Measurements from ENCODE around the gene AMPD2.
"Not testable (repeated sequence)": the region's sequence is repeated elsewhere in the genome, so short reads cannot be mapped to it uniquely, and the experiment has no call there.

AMPD2 gene

DNA sequence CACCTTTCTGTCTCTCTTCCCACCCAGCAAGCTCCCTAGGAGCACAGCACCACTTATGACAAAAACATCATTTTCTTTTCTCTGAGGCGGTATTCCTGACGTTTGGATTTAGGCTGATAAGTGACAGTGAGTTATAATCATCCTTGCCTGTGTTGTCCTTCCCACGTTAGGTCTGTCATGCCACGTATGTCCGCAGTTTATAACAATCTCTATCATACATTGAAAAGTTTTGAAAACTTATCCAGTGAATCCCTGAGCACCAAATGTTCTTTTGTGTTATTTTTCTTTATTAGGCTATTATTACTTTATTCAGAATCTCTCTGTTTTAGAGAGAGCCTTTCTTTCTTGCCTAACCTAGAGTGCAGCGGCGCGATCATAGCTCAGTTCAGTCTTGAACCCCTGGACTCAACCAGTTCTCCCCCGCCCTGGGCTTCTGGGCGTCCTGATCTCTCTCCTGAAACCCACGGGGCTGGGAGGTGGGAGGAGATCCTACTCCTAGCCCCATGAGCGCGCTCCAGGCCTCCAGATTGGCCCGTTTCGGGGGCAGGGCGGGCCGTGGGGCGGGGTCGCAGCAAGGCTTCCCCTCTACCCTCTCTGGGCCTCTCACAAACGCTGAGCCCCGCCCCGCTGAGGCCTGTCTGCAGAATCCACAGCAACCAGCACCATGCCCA is 48.0 kb downstream of the AMPD2 start, which contains the start of gene GSTM2:
TSS of gene GSTM2 (plus strand) at position 606 of the 671 bp plus-strand sequence. CDS start at position 665, 59 bp downstream.
- peak within 1 kb of the TSS; percentile 7 for H4K8ac ChIP-seq (ENCODE audit: low read depth, low read length)
- no peak within 1 kb of the TSS for H2BK12ac ChIP-seq (ENCODE audit: low read length)
- no peak within 1 kb of the TSS for H2BK120ac ChIP-seq (ENCODE audit: insufficient read depth, low read length, poor library complexity)
- H3K23ac ChIP-seq (ENCODE audit: low read length), result no peak within 1 kb of the TSS
- H3K27ac ChIP-seq (ENCODE audit: low read depth, low read length), result no peak within 1 kb of the TSS
- H3K4me2 ChIP-seq (ENCODE audit: low read length), result peak within 1 kb of the TSS; percentile 60
- no peaks in the 10 kb centered on the region for H3K79me2 ChIP-seq (ENCODE audit: control insufficient read depth, insufficient read depth, low read length, poor library complexity)
- H3K9me3 ChIP-seq (ENCODE audit: insufficient read depth, low read depth, low read length), result no peaks in the 10 kb centered on the region
- WGBS (ENCODE audit: extremely low coverage, insufficient coverage, insufficient read length), result no CpG with 5 or more reads among the region's 22 CpGs
- H3K9ac ChIP-seq (ENCODE audit: low read length), result no peak within 1 kb of the TSS
- H3K27me3 ChIP-seq (ENCODE audit: insufficient read depth, low read length), result no peaks in the 10 kb centered on the region
- H2AFZ ChIP-seq (ENCODE audit: insufficient read depth, low read length, poor library complexity), result no peak within 1 kb of the TSS
- no peak within 1 kb of the TSS for H2BK5ac ChIP-seq (ENCODE audit: low read depth, low read length, poor library complexity)
- H4K12ac ChIP-seq (ENCODE audit: low read depth, low read length), result no peak within 1 kb of the TSS
- no peaks in the 10 kb centered on the region for H3K36me3 ChIP-seq (ENCODE audit: control insufficient read depth in 1 of 2, insufficient read depth in 2 of 2, low read length in 2 of 2)
- DNase-seq, result peak; percentile 65 to 82
- no peak within 1 kb of the TSS for H3K14ac ChIP-seq (ENCODE audit: low read length)
- peak within 1 kb of the TSS; percentile 52 for H3K4me3 ChIP-seq (ENCODE audit: low read depth, low read length)
- H3K79me1 ChIP-seq (ENCODE audit: low read length), result no peaks in the 10 kb centered on the region
- H3K4ac ChIP-seq (ENCODE audit: low read depth, low read length), result no peak within 1 kb of the TSS
- H3K4me1 ChIP-seq (ENCODE audit: control insufficient read depth in 1 of 2, insufficient read depth in 2 of 2, low read length in 2 of 2), result peaks cover 0 to 3% of the 10 kb centered on the region in 2 experiments
- no peak within 1 kb of the TSS for H3K18ac ChIP-seq (ENCODE audit: low read length)
- H4K91ac ChIP-seq (ENCODE audit: low read depth, low read length), result no peak within 1 kb of the TSS
- H2AK5ac ChIP-seq (ENCODE audit: low read length), result no peak within 1 kb of the TSS

DNA sequence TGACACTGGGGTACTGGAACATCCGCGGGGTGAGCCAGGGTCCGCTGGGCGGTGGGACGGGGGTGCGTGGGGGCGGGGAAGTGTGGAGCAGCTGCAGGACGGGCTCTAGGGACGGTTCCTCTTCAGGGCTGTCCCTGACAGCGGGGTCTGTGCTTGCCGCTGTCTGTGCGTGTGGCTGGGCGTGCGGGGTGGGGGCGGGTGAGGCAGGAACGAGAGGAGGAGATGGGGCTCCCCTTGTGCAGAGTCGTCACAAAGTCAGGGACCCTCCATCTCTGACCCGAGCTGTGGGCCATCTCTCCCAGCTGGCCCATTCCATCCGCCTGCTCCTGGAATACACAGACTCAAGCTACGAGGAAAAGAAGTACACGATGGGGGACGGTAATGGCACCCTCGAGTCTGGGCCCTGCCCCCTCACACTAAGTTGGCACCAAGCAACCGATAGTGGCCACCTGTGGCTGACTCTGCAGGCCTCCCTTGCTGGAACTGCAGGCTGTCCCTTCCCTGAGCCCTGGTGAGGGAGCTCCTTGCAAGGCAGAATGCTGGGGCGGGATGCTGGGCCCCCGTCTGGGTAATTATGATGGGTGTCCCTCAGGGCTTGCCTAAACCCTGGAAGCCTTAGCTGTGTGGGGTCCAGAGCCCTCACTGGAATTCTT is 48.6 kb downstream of the AMPD2 start:
- Histone ChIP-seq H3K9me3 (ENCODE audit: insufficient read depth, low read depth, low read length) (no peaks in the 10 kb centered on the region), H2BK120ac (ENCODE audit: insufficient read depth, low read length, poor library complexity) (no peak overlapping the region), H3K4me3 (ENCODE audit: low read depth, low read length) (peak overlapping the region; percentile 52), H3K23ac (ENCODE audit: low read length) (no peak overlapping the region), H3K14ac (ENCODE audit: low read length) (no peak overlapping the region), H3K9ac (ENCODE audit: low read length) (no peak overlapping the region), H3K79me1 (ENCODE audit: low read length) (no peaks in the 10 kb centered on the region), H3K4me1 (ENCODE audit: control insufficient read depth in 1 of 2, insufficient read depth in 2 of 2, low read length in 2 of 2) (peaks cover 0 to 3% of the 10 kb centered on the region in 2 experiments), H2BK5ac (ENCODE audit: low read depth, low read length, poor library complexity) (no peak overlapping the region), H3K4ac (ENCODE audit: low read depth, low read length) (no peak overlapping the region), H4K12ac (ENCODE audit: low read depth, low read length) (no peak overlapping the region), H3K18ac (ENCODE audit: low read length) (no peak overlapping the region), H3K36me3 (ENCODE audit: control insufficient read depth in 1 of 2, insufficient read depth in 2 of 2, low read length in 2 of 2) (no peaks in the 10 kb centered on the region), H2AFZ (ENCODE audit: insufficient read depth, low read length, poor library complexity) (no peak overlapping the region), H3K79me2 (ENCODE audit: control insufficient read depth, insufficient read depth, low read length, poor library complexity) (no peaks in the 10 kb centered on the region), H2AK5ac (ENCODE audit: low read length) (no peak overlapping the region), H3K27me3 (ENCODE audit: insufficient read depth, low read length) (no peaks in the 10 kb centered on the region), H2BK12ac (ENCODE audit: low read length) (no peak overlapping the region), H3K4me2 (ENCODE audit: low read length) (peak overlapping the region; percentile 60), H4K8ac (ENCODE audit: low read depth, low read length) (peak overlapping the region; percentile 7), H4K91ac (ENCODE audit: low read depth, low read length) (no peak overlapping the region), H3K27ac (ENCODE audit: low read depth, low read length) (no peak overlapping the region)
- no CpG with 5 or more reads among the region's 26 CpGs for WGBS (ENCODE audit: extremely low coverage, insufficient coverage, insufficient read length)
- DNase-seq, result no peak

DNA sequence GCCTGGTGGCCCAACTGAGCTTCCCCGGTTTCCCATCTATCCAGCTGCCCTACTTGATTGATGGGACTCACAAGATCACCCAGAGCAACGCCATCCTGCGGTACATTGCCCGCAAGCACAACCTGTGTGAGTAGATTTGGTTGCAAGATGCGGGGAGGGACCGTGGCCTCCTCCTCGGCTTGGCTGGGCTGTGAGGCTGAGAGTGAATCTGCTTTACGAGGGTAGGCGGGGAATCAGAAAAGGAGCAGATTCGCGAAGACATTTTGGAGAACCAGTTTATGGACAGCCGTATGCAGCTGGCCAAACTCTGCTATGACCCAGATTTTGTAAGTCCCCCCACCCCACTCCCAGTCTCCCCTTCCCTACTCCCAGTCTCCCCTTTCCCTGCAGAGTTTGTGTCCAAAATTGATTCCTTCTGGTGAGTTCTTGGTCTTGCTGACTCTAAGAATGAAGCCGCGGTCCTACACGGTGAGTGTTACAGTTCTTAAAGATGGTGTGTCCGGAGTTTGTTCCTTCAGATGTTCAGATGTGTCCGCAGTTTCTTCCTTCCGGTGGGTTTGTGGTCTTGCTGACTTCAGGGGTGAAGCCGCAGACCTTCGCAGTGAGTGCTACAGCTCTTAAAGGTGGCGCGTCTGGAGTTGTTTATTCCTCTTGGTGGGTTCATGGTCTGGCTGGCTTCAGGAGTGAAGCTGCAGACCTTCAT is 49.8 kb downstream of the AMPD2 start:
- Histone ChIP-seq H3K27me3 (ENCODE audit: insufficient read depth, low read length) (no peaks in the 10 kb centered on the region), H3K4me2 (ENCODE audit: low read length) (no peak overlapping the region), H3K9ac (ENCODE audit: low read length) (no peak overlapping the region), H3K27ac (ENCODE audit: low read depth, low read length) (no peak overlapping the region), H3K79me2 (ENCODE audit: control insufficient read depth, insufficient read depth, low read length, poor library complexity) (no peaks in the 10 kb centered on the region), H3K9me3 (ENCODE audit: insufficient read depth, low read depth, low read length) (no peaks in the 10 kb centered on the region), H2BK120ac (ENCODE audit: insufficient read depth, low read length, poor library complexity) (no peak overlapping the region), H3K4ac (ENCODE audit: low read depth, low read length) (no peak overlapping the region), H4K12ac (ENCODE audit: low read depth, low read length) (no peak overlapping the region), H4K91ac (ENCODE audit: low read depth, low read length) (no peak overlapping the region), H4K8ac (ENCODE audit: low read depth, low read length) (no peak overlapping the region), H2BK12ac (ENCODE audit: low read length) (no peak overlapping the region), H3K4me3 (ENCODE audit: low read depth, low read length) (no peak overlapping the region), H2AK5ac (ENCODE audit: low read length) (no peak overlapping the region), H3K23ac (ENCODE audit: low read length) (no peak overlapping the region), H2AFZ (ENCODE audit: insufficient read depth, low read length, poor library complexity) (no peak overlapping the region), H3K79me1 (ENCODE audit: low read length) (no peaks in the 10 kb centered on the region), H3K36me3 (ENCODE audit: control insufficient read depth in 1 of 2, insufficient read depth in 2 of 2, low read length in 2 of 2) (no peaks in the 10 kb centered on the region), H2BK5ac (ENCODE audit: low read depth, low read length, poor library complexity) (no peak overlapping the region), H3K14ac (ENCODE audit: low read length) (no peak overlapping the region), H3K18ac (ENCODE audit: low read length) (no peak overlapping the region), H3K4me1 (ENCODE audit: control insufficient read depth in 1 of 2, insufficient read depth in 2 of 2, low read length in 2 of 2) (peaks cover 0 to 3% of the 10 kb centered on the region in 2 experiments)
- no peak for DNase-seq
- WGBS (ENCODE audit: extremely low coverage, insufficient coverage, insufficient read length), result no CpG with 5 or more reads among the region's 22 CpGs

DNA sequence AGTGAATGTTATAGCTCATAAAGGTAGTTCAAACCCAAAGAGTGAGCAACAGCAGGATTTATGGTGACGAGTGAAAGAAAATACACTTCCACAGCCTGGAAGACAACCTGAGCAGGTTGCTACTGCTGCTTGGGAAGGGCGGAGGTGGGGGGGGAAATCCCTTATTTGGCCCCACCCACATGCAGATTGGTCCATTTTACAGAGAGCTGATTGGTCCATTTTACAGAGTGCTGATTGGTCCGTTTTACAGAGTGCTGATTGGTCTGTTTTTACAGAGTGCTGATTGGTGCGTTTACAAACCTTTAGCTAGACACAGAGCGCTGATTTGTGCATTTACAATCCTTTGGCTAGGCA is 50.3 kb downstream of the AMPD2 start:
- not testable (repeated sequence) for H3K18ac ChIP-seq (ENCODE audit: low read length); H3K27ac ChIP-seq (ENCODE audit: low read depth, low read length); H3K4me3 ChIP-seq (ENCODE audit: low read depth, low read length); H3K36me3 ChIP-seq (ENCODE audit: control insufficient read depth in 1 of 2, insufficient read depth in 2 of 2, low read length in 2 of 2); H4K8ac ChIP-seq (ENCODE audit: low read depth, low read length); H2BK12ac ChIP-seq (ENCODE audit: low read length); H4K91ac ChIP-seq (ENCODE audit: low read depth, low read length); H3K79me2 ChIP-seq (ENCODE audit: control insufficient read depth, insufficient read depth, low read length, poor library complexity); H2BK5ac ChIP-seq (ENCODE audit: low read depth, low read length, poor library complexity); H3K79me1 ChIP-seq (ENCODE audit: low read length); DNase-seq; H2AK5ac ChIP-seq (ENCODE audit: low read length); H3K4ac ChIP-seq (ENCODE audit: low read depth, low read length); H3K27me3 ChIP-seq (ENCODE audit: insufficient read depth, low read length); H3K14ac ChIP-seq (ENCODE audit: low read length); H3K9ac ChIP-seq (ENCODE audit: low read length); H2BK120ac ChIP-seq (ENCODE audit: insufficient read depth, low read length, poor library complexity); H4K12ac ChIP-seq (ENCODE audit: low read depth, low read length); H2AFZ ChIP-seq (ENCODE audit: insufficient read depth, low read length, poor library complexity); H3K23ac ChIP-seq (ENCODE audit: low read length); H3K4me1 ChIP-seq (ENCODE audit: control insufficient read depth in 1 of 2, insufficient read depth in 2 of 2, low read length in 2 of 2); H3K4me2 ChIP-seq (ENCODE audit: low read length); H3K9me3 ChIP-seq (ENCODE audit: insufficient read depth, low read depth, low read length)
- WGBS (ENCODE audit: extremely low coverage, insufficient coverage, insufficient read length), result no CpG with 5 or more reads among the region's 5 CpGs
